Measurements from ENCODE around the gene GALNT2.

Gene GALNT2

DNA sequence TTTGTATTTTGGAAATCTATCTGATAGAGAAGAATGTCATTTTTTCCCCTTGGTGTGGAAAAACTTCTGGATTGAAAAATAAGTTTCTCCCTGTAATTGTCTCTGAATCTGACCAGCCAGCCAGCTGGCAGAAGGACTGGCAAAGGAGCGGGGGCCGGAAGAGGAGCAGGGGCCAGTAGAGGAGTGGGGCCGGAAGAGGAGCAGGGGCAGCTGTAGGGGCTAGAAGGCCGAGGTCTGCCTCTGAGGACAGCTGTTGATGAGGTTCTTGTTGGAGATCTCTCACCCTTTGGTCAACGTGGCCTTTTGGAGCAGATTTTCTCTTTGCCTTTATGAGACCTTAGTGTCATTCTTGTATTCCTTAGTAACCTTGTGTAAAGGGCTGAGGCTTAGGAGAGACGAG, 121.8 kb downstream of the GALNT2 start:
- DNase-seq (ENCODE audit: low spot score) = no peak

DNA sequence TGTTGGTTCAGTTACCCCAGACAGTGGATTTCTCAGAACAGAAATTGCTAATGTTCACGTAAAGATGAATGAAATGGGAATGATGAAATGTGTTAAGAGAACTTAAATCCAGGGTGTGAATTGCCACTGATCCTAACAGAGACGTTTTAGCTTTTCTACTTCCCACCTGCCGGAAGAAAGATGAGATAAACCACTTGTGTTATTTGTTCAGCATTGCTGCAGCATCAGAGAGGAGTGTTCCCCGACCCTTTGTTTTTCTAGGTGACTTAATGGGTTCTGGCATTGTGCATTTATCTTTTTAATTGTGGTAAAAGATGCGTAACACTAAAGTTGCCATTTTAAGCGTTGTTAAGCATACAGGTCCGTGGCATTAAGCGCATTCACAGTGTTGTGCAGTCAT, 122.3 kb downstream of the GALNT2 start:
- DNase-seq (ENCODE audit: low spot score) = no peak

- DNase-seq (ENCODE audit: low spot score) = no peak
Measured at GRCh38 chr1:230189824-230190223, 122.8 kb downstream of the GALNT2 start.

DNA sequence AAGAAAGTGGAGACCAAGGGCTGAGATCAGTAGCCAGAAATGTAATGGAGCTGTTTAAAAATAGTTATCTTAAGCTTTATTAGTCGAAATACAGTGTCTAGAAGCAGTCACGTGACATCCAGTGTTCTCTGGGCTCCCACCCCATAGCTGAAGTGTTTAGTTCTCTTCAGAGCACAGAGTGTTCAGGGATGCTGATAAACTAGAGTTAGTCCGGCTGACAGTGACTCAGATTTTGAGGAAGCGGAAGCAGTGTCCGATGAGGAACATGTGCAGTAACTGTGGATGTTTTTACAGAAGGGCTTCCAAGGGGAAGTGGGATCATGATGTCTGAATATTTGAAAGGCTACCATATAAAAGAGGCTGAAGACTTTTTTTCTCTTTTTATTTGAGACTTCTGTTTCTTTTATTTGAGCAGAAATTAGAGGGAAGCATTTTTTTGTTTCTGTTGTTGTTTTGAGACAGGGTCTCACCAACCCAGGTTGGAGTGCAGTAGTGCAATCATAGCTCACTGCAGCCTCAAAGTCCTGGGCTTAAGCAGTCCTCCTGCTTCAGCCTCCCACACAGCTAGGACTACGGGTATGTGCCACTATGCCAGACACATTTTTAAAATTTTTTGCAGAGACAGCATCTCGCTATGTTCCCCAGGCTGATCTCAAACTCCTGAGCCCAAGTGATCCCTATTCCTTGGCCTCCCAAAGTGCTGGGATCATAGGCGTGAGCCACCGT, 124.2 kb downstream of the GALNT2 start:
- DNase-seq (ENCODE audit: low spot score) = no peak

- DNase-seq (ENCODE audit: low spot score) = no peak
Measured at GRCh38 chr1:230191855-230192254, 124.8 kb downstream of the GALNT2 start.

GRCh38 chr1:230194525-230194924, 127.5 kb downstream of the GALNT2 start:
- no peak for DNase-seq (ENCODE audit: low spot score)

DNA sequence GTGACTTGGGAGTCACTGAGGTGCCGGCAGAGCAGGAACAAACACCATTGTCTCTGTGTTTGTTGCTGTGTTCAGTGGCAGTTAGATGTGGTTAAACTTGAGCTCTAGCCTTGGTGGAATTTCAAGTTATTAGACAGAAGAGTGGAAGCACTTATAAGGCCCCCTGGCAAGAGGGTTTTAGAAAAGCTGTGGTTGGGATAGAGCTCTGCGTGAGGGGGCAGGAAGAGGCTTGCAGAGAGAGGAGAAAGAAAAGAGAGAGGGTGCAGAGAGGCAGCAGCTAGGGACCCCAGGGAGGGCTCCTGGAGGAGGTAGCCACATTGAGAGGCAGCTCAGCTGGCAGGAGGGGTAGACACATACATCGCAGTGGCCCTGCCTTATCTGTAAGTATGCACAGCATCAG, 128.2 kb downstream of the GALNT2 start:
- DNase-seq (ENCODE audit: low spot score) = no peak

- no peak for DNase-seq (ENCODE audit: low spot score)
Measured at GRCh38 chr1:230196077-230196476, 129.0 kb downstream of the GALNT2 start.

DNA sequence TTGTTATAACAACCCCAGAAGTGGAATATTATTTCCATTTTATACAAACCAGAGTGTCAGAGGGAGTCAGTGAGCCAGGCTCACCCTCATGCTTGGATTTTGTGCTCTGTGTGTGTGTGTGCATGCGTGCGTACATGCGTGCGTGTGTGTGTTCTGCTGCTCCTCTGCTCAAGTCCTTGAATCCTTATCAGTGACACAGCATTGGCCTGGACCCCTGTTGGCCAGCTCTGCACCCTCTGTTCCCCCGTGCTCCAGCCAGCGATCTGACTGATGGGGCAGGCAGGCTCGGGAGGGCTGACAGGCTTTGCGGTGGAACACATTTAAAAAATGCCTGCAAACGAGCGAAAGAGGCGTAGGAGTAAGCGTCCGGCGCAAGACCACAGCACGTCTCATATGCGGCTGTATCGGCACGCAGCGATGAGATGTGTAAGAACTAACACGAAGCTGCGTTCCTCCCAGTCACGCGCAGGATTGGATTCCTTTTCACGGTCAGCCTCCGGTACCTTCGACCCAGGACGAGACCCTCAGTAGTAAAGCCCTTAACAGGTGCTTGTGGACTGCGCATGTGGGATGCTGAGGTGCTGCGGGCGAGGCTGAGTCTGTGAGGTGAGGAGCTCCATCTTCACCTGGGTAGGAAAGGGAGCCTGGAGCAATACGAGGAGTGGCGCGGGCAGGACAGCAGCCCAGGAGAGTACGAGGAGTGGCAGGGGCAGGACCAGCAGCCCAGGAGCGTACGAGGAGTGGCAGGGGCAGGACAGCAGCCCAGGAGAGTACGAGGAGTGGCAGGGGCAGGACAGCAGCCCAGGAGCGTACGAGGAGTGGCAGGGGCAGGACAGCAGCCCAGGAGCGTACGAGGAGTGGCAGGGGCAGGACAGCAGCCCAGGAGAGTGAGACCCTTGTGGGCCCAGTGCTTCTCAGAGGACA, 130.9 kb downstream of the GALNT2 start:
- no peak for DNase-seq (ENCODE audit: low spot score)

DNA sequence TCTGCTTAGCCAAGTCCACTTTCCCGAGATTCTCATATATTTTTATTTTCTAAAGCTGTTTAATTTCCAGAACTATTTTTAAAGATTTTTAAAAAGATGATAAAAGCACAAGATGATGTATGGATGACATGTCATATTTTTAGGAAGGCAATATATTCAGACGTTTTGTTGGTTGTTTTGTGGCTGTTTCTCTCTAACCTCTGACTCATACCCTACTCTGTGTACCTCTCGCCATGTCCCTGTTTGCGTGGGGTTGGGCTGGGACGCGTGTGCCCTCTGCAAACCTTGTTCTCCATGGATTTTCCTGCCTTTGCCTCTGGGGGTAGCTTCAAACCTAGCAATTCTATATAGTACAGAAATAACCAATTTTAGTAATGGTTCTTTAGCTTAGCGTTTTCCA, 132.0 kb downstream of the GALNT2 start:
- no peak for DNase-seq (ENCODE audit: low spot score)

- DNase-seq (ENCODE audit: low spot score) = no peak
Measured at GRCh38 chr1:230199554-230199953, 132.5 kb downstream of the GALNT2 start.

DNA sequence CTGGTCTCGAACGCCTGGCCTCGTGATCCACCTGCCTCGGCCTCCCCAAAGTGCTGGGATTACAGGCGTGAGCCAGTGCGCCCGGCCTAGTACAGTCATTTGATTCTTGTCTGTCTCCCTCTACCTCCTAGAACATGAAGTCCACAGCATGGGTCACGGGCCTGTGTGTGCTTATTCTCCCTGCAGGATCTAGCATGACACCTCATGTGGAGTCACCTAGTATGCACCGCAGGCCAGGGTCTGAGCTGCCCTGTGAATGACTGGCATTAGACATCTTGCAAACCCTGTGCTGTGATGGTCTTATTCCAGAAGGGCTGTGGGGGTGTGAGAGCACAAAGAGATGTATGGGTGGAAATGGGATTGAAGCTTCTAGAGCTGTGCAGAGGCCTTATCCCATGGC, 133.2 kb downstream of the GALNT2 start:
- DNase-seq (ENCODE audit: low spot score) = no peak

DNA sequence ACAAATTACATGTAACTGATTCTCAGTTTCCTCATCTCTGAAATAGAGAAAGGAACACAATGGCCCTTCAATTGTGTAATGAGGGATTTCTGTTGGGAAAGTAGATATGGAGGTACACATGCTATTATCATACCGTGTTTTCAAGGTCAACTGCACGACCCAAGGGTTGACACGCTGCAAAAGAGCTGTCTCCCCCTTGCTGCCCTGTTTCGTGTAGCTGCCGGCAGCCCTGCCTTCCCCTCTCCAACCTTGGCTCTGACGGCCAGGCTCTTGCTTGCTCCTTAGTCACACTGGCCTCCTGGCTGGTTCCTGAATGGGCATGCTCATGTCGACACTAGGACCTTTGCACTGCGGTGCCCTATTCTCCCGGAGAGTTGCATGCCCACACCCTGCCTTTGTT, 134.4 kb downstream of the GALNT2 start:
- DNase-seq (ENCODE audit: low spot score) = no peak

- no peak for DNase-seq (ENCODE audit: low spot score)
Measured at GRCh38 chr1:230204842-230205241, 137.8 kb downstream of the GALNT2 start.

DNA sequence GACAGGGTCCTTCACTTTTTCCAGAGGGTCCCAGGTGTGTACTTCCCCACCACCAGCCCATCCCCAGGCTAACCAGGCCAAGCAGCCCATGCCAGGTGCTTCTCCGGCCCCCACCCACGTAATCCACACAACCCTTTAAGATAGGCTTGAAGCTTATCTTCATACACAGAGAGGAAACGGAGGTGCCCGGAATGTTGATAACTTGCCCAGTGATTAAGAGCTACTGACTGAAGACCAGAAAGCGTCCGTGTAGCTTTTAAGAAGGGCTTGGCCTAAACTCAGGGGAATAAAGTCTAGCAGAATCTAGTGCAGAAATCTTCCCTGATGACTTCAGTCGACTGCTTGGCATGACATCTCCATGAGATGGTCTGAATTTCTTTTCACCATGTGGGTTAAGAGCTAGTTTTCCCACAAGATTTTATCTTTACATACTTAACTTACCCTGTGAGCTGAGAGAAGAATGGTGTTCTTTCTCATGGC, 138.7 kb downstream of the GALNT2 start:
- DNase-seq (ENCODE audit: low spot score) = peak; percentile 58

GRCh38 chr1:230206207-230206606, 139.2 kb downstream of the GALNT2 start:
- no peak for DNase-seq (ENCODE audit: low spot score)

GRCh38 chr1:230206976-230207375, 139.9 kb downstream of the GALNT2 start:
- peak; percentile 88 for DNase-seq (ENCODE audit: low spot score)

DNA sequence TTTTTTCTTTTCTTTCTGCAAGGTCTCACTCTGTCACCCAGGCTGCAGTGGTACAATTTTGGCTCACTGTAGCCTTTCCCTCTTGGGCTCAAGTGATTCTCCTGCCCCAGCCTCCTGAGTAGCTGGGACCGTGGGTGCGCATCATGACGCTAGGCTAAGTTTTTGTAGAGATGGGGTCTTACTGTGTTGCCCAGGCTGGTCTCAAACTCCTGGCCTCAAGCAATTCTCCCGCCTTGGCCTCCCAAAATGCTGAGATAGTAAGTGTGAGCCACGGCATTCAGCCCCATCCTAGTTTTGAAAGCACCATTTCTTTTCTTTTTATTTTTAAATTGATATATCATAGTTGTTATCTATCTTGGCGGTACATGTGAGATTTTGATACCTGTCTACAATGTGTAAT, 140.6 kb downstream of the GALNT2 start:
- DNase-seq (ENCODE audit: low spot score) = no peak

DNA sequence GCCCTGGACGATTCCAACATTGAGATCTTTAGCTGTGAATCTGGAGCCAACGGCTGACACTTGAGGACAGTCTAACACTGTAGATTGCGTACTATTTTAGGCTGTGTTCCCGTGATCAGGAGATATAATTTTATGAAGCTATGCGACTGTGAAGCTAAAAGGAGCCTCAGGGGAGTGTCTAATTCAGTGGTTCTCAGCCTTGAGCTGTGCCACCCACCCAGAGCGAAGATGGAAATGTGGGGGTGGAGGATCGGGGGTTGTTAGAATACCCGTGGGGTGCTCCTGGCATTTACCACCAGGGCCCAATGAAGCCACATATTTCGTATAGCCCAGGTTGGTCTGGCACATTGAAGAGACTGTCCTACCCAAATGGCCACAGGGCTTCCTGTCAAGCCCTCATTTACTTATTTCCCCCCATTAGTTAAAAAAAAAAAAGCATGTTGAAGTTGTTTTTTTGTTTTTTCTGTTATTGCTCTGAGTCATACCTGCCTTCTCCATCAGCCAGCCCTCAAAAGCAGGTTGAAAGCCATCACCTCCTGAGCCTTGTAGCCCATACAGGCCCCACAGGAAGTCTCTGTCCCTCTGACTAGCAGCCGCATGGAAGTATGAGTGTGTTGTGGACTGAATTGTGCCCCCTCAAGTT, 141.7 kb downstream of the GALNT2 start:
- no peak for DNase-seq (ENCODE audit: low spot score)

DNA sequence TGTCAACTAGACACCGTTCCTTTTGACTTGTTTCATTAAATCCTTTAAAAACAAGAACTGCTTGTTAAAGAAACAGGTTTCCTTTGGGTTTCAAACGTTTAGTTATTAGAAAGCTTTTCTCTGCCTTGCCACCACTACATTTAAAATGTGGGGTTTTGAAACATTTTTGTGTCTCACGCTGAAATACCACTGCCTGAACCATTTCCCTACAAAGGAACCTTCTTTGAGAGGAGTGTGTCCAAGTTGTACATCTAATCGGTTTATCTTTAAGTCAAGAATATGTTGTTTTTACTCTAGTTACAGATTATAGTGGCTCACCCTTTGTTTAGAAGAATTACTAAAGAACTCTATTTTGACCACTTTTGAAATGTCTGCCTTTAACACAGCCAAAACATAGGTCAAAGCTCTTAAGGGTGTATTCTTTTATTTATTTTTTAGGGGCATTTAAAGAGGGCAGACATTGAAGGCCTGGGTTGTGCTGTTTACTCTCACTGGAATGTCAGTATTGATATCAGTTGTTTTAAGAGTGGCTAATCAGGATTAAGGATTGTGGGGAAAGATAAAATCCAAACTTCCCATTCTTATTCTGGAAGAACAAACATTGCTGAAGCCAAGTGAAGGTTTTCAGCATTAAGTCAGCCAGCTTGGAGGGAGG, 143.4 kb downstream of the GALNT2 start:
- no peak for DNase-seq (ENCODE audit: low spot score)

DNA sequence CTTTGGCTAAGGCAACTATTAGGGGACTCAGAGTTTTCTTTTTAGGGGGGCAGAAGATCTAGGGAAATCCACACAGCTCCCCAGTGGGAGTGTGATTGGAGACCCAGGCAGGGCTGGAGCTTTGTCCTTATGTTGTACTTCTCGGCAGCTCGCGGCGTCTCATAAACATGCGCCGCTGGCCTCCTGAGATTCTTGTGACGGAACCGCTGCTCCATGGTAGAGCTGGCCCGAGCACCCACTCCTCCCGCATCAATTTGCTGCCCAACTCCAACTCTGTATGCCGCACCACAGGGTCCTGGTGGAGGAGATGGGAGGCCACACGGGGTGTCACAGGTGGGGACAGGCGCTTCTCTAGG, 143.9 kb downstream of the GALNT2 start:
- DNase-seq (ENCODE audit: low spot score) = no peak

DNA sequence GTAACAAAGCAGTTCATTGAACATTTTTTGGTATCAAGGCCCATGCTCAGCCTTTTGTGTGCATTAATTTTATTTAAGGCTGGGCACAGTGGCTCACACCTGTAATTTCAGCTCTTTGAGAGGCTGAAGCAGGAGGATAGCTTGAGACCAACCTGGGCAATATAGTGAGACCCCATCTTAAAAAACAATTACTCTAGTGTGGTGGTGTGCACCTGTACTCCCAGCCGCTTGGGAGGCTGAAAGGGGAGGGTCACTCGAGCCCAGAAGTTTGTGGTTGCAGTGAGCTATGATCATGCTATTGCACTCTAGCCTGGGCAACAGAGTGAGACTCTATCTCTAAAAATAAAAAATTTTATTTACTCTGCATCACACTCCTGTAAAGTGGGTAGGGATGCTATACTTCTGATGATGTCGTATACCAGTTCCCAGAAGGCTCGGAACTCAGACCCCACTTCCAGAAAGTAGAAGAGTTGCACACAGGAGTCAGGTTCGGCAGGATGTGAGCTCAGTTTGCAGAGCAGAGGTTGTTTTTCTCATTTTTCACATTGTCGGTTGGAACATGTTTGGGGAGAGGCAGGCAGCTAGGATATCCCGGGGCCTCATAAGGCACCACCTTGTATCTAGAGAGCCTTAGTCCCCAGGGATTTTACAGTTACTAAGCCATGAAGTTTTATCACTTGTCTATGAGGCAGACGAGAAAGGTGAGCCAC, 144.6 kb downstream of the GALNT2 start:
- no peak for DNase-seq (ENCODE audit: low spot score)
